Naive thymus-derived CD4-positive, alpha-beta T cell (primary cell): ENCODE results near the gene FLT3. TPM values are rescaled to one million over a fixed set of nuclear protein-coding genes. Genes with fewer than 3 reads are reported as not detected.

ENCODE experiments used
- ATAC-seq: fragments of 150-1000 bp; cut with Tn5 transposase; 2 replicates; pipeline ENCODE4 v1.10.0; 2021; ENCODE audit warnings: mild to moderate bottlenecking, moderate library complexity
- CTCF ChIA-PET: fragments of 350-600 bp; sonication (Branson Sonifier 250); formaldehyde crosslinking; loops from one replicate; lab custom pipeline; 2021; ENCODE audit warnings: antibody characterized with exemption; lab: Charles Lee
- POLR2A ChIA-PET: fragments of 350-600 bp; sonication (Branson Sonifier 250); formaldehyde crosslinking; loops from one replicate; lab custom pipeline; 2021; ENCODE audit warnings: antibody characterized with exemption, inconsistent platforms; lab: Charles Lee
- DNase-seq, 9 donors: peaks; one replicate each; pipeline versions ENCODE4 v3.0.0 to v3.0.0-alpha.2; 2020 to 2022; ENCODE audit warnings: mixed read lengths in 1 of 9
- H3K27ac ChIP-seq: one replicate; pipeline ENCODE4 v1.7.0; 2013; ENCODE audit warnings: mild to moderate bottlenecking, low read depth, low read length, moderate library complexity
- H3K27me3 ChIP-seq, 2 donors: one replicate each; pipeline ENCODE4 v1.7.0; 2013; ENCODE audit warnings: low read length in 2 of 2, mild to moderate bottlenecking in 2 of 2, moderate library complexity in 2 of 2; ENCODE audit not compliant: control insufficient read depth in 2 of 2, insufficient read depth in 2 of 2
- H3K36me3 ChIP-seq, 3 experiments: 1 replicate in 2 of 3; 2 replicates in 1 of 3; pipeline ENCODE4 v1.7.0; 2013; ENCODE audit warnings: low read length in 3 of 3, mild to moderate bottlenecking in 3 of 3, moderate library complexity in 1 of 3; ENCODE audit not compliant: insufficient read depth in 3 of 3, control insufficient read depth in 2 of 3
- H3K4me1 ChIP-seq, 2 donors: one replicate each; pipeline ENCODE4 v1.7.0; 2013; ENCODE audit warnings: low read length in 2 of 2, mild to moderate bottlenecking in 2 of 2, moderate library complexity in 1 of 2; ENCODE audit not compliant: control insufficient read depth in 2 of 2, insufficient read depth in 2 of 2
- H3K4me3 ChIP-seq: 2 replicates; pipeline ENCODE4 v1.7.0; 2013; ENCODE audit warnings: mild to moderate bottlenecking, low read length
- H3K9me3 ChIP-seq, 3 experiments: 1 replicate in 2 of 3; 2 replicates in 1 of 3; pipeline ENCODE4 v1.7.0; 2013; ENCODE audit warnings: low read length in 3 of 3; ENCODE audit not compliant: control insufficient read depth in 2 of 3
- H3K27ac Mint-ChIP-seq, 9 donors: one replicate each; pipeline ENCODE4 v1.8.0; 2020 to 2022; ENCODE audit warnings: mixed read lengths in 9 of 9, mild to moderate bottlenecking in 8 of 9, moderate library complexity in 5 of 9, inconsistent platforms in 2 of 9
- H3K27me3 Mint-ChIP-seq, 5 donors: one replicate each; pipeline ENCODE4 v1.8.0; 2021 to 2022; ENCODE audit warnings: mixed read lengths in 5 of 5, mild to moderate bottlenecking in 1 of 5
- H3K36me3 Mint-ChIP-seq, 5 donors: one replicate each; pipeline ENCODE4 v1.8.0; 2020 to 2022; ENCODE audit warnings: mixed read lengths in 5 of 5, mild to moderate bottlenecking in 3 of 5, inconsistent platforms in 1 of 5
- H3K4me1 Mint-ChIP-seq, 7 donors: one replicate each; pipeline ENCODE4 v1.8.0; 2020 to 2022; ENCODE audit warnings: mixed read lengths in 7 of 7, mild to moderate bottlenecking in 3 of 7, inconsistent platforms in 1 of 7
- H3K4me3 Mint-ChIP-seq, 10 donors: one replicate each; pipeline ENCODE4 v1.8.0; 2020 to 2022; ENCODE audit warnings: mild to moderate bottlenecking in 10 of 10, mixed read lengths in 10 of 10, moderate library complexity in 6 of 10, inconsistent platforms in 2 of 10
- H3K9me3 Mint-ChIP-seq, 11 donors: one replicate each; pipeline ENCODE4 v1.8.0; 2020 to 2022; ENCODE audit warnings: mixed read lengths in 11 of 11, mild to moderate bottlenecking in 4 of 11, inconsistent platforms in 1 of 11, moderate library complexity in 1 of 11
- intact Hi-C, 2 donors: fragments of 100-400 bp; cut with micrococcal nuclease; formaldehyde crosslinking; loops; one replicate each; pipeline ENCODE4 v1.15.1; 2023
- polyA plus RNA-seq, 2 donors: library from polyadenylated mRNA; unstranded; fragments of 300-500 nt; fragmentation: Illumina TruSeq; gene quantifications; one replicate each; pipeline ENCODE4 v1.2.3, GENCODE V29; 2021
- total RNA-seq, 6 experiments: library from RNA in 5 of 6; stranded (reverse) in 5 of 6; gene quantifications; 1 replicate in 5 of 6; 2 replicates in 1 of 6; pipeline ENCODE4 v1.2.3 and lab custom pipeline; 2021 to 2026

The FLT3 gene
- total and polyA plus RNA-seq, 7 experiments from 2014 or later: 0.77 to 3.4 TPM; not detected in 5

- Histone ChIP-seq H3K36me3 (no peaks in the 10 kb centered on the region), H3K27ac (no peak overlapping the region), H3K9me3 (no peaks in the 10 kb centered on the region), H3K4me1 (peaks cover 0 to 3% of the 10 kb centered on the region in 2 donors), H3K4me3 (no peak overlapping the region), H3K27me3 (peaks cover 0 to 4% of the 10 kb centered on the region in 2 donors)
- Mint-ChIP-seq H3K4me1 (peaks cover 3 to 13% (median 10%) of the 10 kb centered on the region in 7 donors), H3K27ac (no peak overlapping the region), H3K9me3 (peaks cover 0 to 1% (median 0%) of the 10 kb centered on the region in 11 donors), H3K36me3 (no peaks in the 10 kb centered on the region), H3K4me3 (no peak overlapping the region), H3K27me3 (peaks cover 8 to 15% (median 9%) of the 10 kb centered on the region in 5 donors)
- intact Hi-C loops: no loop called here
- CTCF ChIA-PET: no interaction called here
- ATAC-seq (no peak), DNase-seq (no peak)
- POLR2A ChIA-PET: no interaction called here
These were observed 73.9 kb downstream of the FLT3 start for GRCh38 chr13:28026508-28026907.

GRCh38 chr13:28022848-28023518 is 77.4 kb downstream of the FLT3 start:
- ATAC-seq: no peak
- Histone ChIP-seq H3K9me3 (no peaks in the 10 kb centered on the region), H3K27ac (no peak overlapping the region), H3K36me3 (no peaks in the 10 kb centered on the region), H3K27me3 (peaks cover 0 to 2% of the 10 kb centered on the region in 2 donors), H3K4me3 (no peak overlapping the region), H3K4me1 (peaks cover 0 to 3% of the 10 kb centered on the region in 2 donors)
- H3K9me3 Mint-ChIP-seq: peaks cover 0 to 1% (median 0%) of the 10 kb centered on the region in 11 donors
- ChIA-PET POLR2A (no interaction called here), CTCF (no interaction called here)
- H3K27ac Mint-ChIP-seq: no peak overlapping the region
- intact Hi-C loops: no loop called here
- H3K27me3 Mint-ChIP-seq: peaks cover 0 to 6% (median 4%) of the 10 kb centered on the region in 5 donors
- H3K36me3 Mint-ChIP-seq: no peaks in the 10 kb centered on the region
- DNase-seq: no peak
- no peak overlapping the region for H3K4me3 Mint-ChIP-seq
- peaks cover 3 to 11% (median 9%) of the 10 kb centered on the region in 7 donors for H3K4me1 Mint-ChIP-seq

GRCh38 chr13:28014301-28014700 is 86.1 kb downstream of the FLT3 start:
- no peaks in the 10 kb centered on the region for H3K36me3 ChIP-seq
- Mint-ChIP-seq H3K27ac (no peak overlapping the region), H3K9me3 (no peaks in the 10 kb centered on the region), H3K27me3 (peaks cover 10 to 16% (median 11%) of the 10 kb centered on the region in 5 donors), H3K36me3 (no peaks in the 10 kb centered on the region), H3K4me1 (peaks cover 0 to 3% (median 0%) of the 10 kb centered on the region in 7 donors), H3K4me3 (no peak overlapping the region)
- POLR2A ChIA-PET: no interaction called here
- H3K27ac ChIP-seq: no peak overlapping the region
- no peak overlapping the region for H3K4me3 ChIP-seq
- no peak for ATAC-seq
- H3K27me3 ChIP-seq: no peaks in the 10 kb centered on the region
- H3K9me3 ChIP-seq: no peaks in the 10 kb centered on the region
- no peak for DNase-seq
- intact Hi-C loops: no loop called here
- CTCF ChIA-PET: no interaction called here
- H3K4me1 ChIP-seq: no peaks in the 10 kb centered on the region

DNA sequence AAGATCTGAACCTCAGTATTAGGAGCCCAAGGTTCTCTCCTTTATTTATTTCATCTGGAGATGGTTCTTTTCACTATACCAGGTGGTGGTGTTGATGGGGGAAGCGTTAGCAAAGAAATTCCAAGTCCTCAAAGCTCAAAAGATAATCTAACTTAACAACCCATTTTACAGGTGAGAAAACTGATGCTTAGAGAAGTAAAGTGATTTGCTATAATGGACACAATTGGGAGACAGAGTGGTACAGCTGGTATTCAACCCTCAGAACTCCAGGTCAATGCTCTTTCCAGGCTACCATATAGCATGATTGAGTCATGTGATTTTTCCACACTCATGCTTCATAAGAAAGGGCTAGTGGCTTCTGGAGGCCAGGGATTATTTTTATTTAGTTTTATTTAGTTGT is 86.9 kb downstream of the FLT3 start:
- H3K27ac ChIP-seq: no peak overlapping the region
- no peaks in the 10 kb centered on the region for H3K36me3 Mint-ChIP-seq
- no peaks in the 10 kb centered on the region for H3K9me3 ChIP-seq
- ChIA-PET POLR2A (no interaction called here), CTCF (no interaction called here)
- intact Hi-C loops: no loop called here
- H3K36me3 ChIP-seq: no peaks in the 10 kb centered on the region
- H3K27me3 Mint-ChIP-seq: peaks cover 10 to 20% (median 11%) of the 10 kb centered on the region in 5 donors
- no peaks in the 10 kb centered on the region for H3K9me3 Mint-ChIP-seq
- no peak overlapping the region for H3K4me3 ChIP-seq
- H3K4me1 ChIP-seq: no peaks in the 10 kb centered on the region
- H3K27me3 ChIP-seq: no peaks in the 10 kb centered on the region
- no peak for ATAC-seq
- no peak for DNase-seq
- no peak overlapping the region for H3K4me3 Mint-ChIP-seq
- H3K27ac Mint-ChIP-seq: no peak overlapping the region
- H3K4me1 Mint-ChIP-seq: peaks cover 0 to 3% (median 0%) of the 10 kb centered on the region in 7 donors

- POLR2A ChIA-PET: no interaction called here
- DNase-seq (no peak), ATAC-seq (peak; percentile 20)
- Mint-ChIP-seq H3K4me3 (no peak overlapping the region), H3K9me3 (no peaks in the 10 kb centered on the region), H3K27me3 (peaks cover 10 to 20% (median 11%) of the 10 kb centered on the region in 5 donors), H3K4me1 (peaks cover 0 to 3% (median 0%) of the 10 kb centered on the region in 7 donors), H3K36me3 (no peaks in the 10 kb centered on the region), H3K27ac (no peak overlapping the region)
- CTCF ChIA-PET: no interaction called here
- Histone ChIP-seq H3K4me1 (no peaks in the 10 kb centered on the region), H3K4me3 (no peak overlapping the region), H3K27me3 (no peaks in the 10 kb centered on the region), H3K36me3 (no peaks in the 10 kb centered on the region), H3K9me3 (no peaks in the 10 kb centered on the region), H3K27ac (no peak overlapping the region)
- intact Hi-C loops: no loop called here
These were observed 87.5 kb downstream of the FLT3 start for GRCh38 chr13:28012896-28013295.

- ATAC-seq: no peak
- ChIA-PET CTCF (no interaction called here), POLR2A (no interaction called here)
- Mint-ChIP-seq H3K4me3 (no peak overlapping the region), H3K9me3 (no peaks in the 10 kb centered on the region), H3K36me3 (no peaks in the 10 kb centered on the region), H3K27me3 (peaks cover 10 to 17% (median 11%) of the 10 kb centered on the region in 5 donors), H3K27ac (no peak overlapping the region), H3K4me1 (peaks cover 0 to 3% (median 0%) of the 10 kb centered on the region in 7 donors)
- Histone ChIP-seq H3K4me3 (no peak overlapping the region), H3K27ac (no peak overlapping the region), H3K4me1 (no peaks in the 10 kb centered on the region), H3K9me3 (no peaks in the 10 kb centered on the region), H3K36me3 (no peaks in the 10 kb centered on the region), H3K27me3 (no peaks in the 10 kb centered on the region)
- intact Hi-C loops: no loop called here
- DNase-seq: no peak
These were observed 88.0 kb downstream of the FLT3 start for GRCh38 chr13:28012383-28012782.

DNA sequence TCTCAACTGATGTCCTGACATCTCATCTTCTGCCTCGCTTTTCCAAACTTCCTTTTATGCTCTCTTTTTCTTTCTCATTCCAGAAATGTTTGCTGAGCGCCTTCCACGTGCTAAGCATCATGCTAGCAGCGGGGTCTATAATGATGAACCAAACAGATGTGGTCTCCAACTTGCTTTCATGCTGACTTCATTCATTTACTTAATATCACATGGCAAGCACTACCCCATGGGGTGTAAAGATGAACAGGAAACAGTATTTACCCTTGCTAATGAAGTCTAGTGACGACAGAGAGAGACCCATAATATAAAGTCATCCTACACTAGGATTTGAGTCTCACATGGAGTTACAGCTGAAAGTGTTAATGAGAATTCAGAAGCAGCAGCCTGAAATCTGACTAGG is 90.3 kb downstream of the FLT3 start:
- intact Hi-C loops: no loop called here
- no peaks in the 10 kb centered on the region for H3K9me3 ChIP-seq
- no peaks in the 10 kb centered on the region for H3K36me3 ChIP-seq
- DNase-seq (no peak), ATAC-seq (no peak)
- POLR2A ChIA-PET: no interaction called here
- Mint-ChIP-seq H3K27ac (no peak overlapping the region), H3K4me3 (no peak overlapping the region), H3K27me3 (peaks cover 5 to 16% (median 11%) of the 10 kb centered on the region in 5 donors), H3K9me3 (no peaks in the 10 kb centered on the region), H3K36me3 (no peaks in the 10 kb centered on the region), H3K4me1 (peaks cover 0 to 3% (median 0%) of the 10 kb centered on the region in 7 donors)
- CTCF ChIA-PET: no interaction called here
- no peaks in the 10 kb centered on the region for H3K4me1 ChIP-seq
- no peak overlapping the region for H3K4me3 ChIP-seq
- no peaks in the 10 kb centered on the region for H3K27me3 ChIP-seq
- no peak overlapping the region for H3K27ac ChIP-seq
